ENCODE measurements around the gene ATP2A3.
"Not testable (repeated sequence)": the region's sequence is repeated elsewhere in the genome, so short reads cannot be mapped to it uniquely, and the experiment has no call there.

ATP2A3 gene

GRCh38 chr17:3954976-3955672 is 9.1 kb downstream of the ATP2A3 start:
- DNase-seq (ENCODE audit: low read depth), result no peak

- DNase-seq (ENCODE audit: low read depth), result no peak
Observed at GRCh38 chr17:3954086-3954485, 10.2 kb downstream of the ATP2A3 start.

GRCh38 chr17:3953542-3953941 is 10.7 kb downstream of the ATP2A3 start:
- no peak for DNase-seq (ENCODE audit: low read depth)

- DNase-seq (ENCODE audit: low read depth), result no peak
Observed at GRCh38 chr17:3952186-3952585, 12.1 kb downstream of the ATP2A3 start.

GRCh38 chr17:3951420-3951819 is 12.8 kb downstream of the ATP2A3 start:
- no peak for DNase-seq (ENCODE audit: low read depth)

- no peak for DNase-seq (ENCODE audit: low read depth)
Observed at GRCh38 chr17:3951003-3951402, 13.2 kb downstream of the ATP2A3 start.

- DNase-seq (ENCODE audit: low read depth), result no peak
Observed at GRCh38 chr17:3950584-3950983, 13.7 kb downstream of the ATP2A3 start.

- DNase-seq (ENCODE audit: low read depth), result no peak
Observed at GRCh38 chr17:3949418-3949817, 14.8 kb downstream of the ATP2A3 start.

GRCh38 chr17:3948551-3948950 is 15.7 kb downstream of the ATP2A3 start:
- not testable (repeated sequence) for DNase-seq (ENCODE audit: low read depth)

GRCh38 chr17:3947318-3947810 is 16.9 kb downstream of the ATP2A3 start:
- no peak for DNase-seq (ENCODE audit: low read depth)

- DNase-seq (ENCODE audit: low read depth), result no peak
Observed at GRCh38 chr17:3946711-3947235, 17.5 kb downstream of the ATP2A3 start.

- no peak for DNase-seq (ENCODE audit: low read depth)
Observed at GRCh38 chr17:3944485-3945388, 19.5 kb downstream of the ATP2A3 start.

GRCh38 chr17:3943240-3943891 is 20.9 kb downstream of the ATP2A3 start:
- no peak for DNase-seq (ENCODE audit: low read depth)

- DNase-seq (ENCODE audit: low read depth), result no peak
Observed at GRCh38 chr17:3940965-3941698, 23.1 kb downstream of the ATP2A3 start.

- no peak for DNase-seq (ENCODE audit: low read depth)
Observed at GRCh38 chr17:3937359-3937758, 26.9 kb downstream of the ATP2A3 start.

- DNase-seq (ENCODE audit: low read depth), result no peak
Observed at GRCh38 chr17:3935825-3936355, 28.3 kb downstream of the ATP2A3 start.

- no peak for DNase-seq (ENCODE audit: low read depth)
Observed at GRCh38 chr17:3935140-3935542, 29.1 kb downstream of the ATP2A3 start.

GRCh38 chr17:3929764-3930163 is 34.5 kb downstream of the ATP2A3 start:
- no peak for DNase-seq (ENCODE audit: low read depth)

- no peak for DNase-seq (ENCODE audit: low read depth)
Observed at GRCh38 chr17:3929181-3929580, 35.1 kb downstream of the ATP2A3 start.

GRCh38 chr17:3928406-3928805 is 35.8 kb downstream of the ATP2A3 start:
- no peak for DNase-seq (ENCODE audit: low read depth)

GRCh38 chr17:3927628-3928340 is 36.5 kb downstream of the ATP2A3 start:
- DNase-seq (ENCODE audit: low read depth), result no peak
